NT2/D1 (cell line): ENCODE results near the gene ADGRB3.

ENCODE experiments used
- SUZ12 ChIP-seq: IDR thresholded peaks from 2 replicates; pipeline ENCODE4 v1.6.1; 2011; ENCODE audit not compliant: insufficient read length, insufficient read depth; ENCODE audit errors: extremely low read depth
- ZNF274 ChIP-seq: IDR thresholded peaks from 2 replicates; pipeline ENCODE4 v1.6.1; 2011; ENCODE audit warnings: mild to moderate bottlenecking, low read depth, low read length

- TF ChIP-seq ZNF274: no peak
- TF ChIP-seq SUZ12: no peak
Measured at GRCh38 chr6:69284176-69284730, 649.2 kb downstream of the ADGRB3 start.
